Body of pancreas (tissue), 4 donors: ENCODE data around the gene INHBC. TPM values are rescaled to one million over a fixed set of nuclear protein-coding genes. Genes with fewer than 3 reads are reported as not detected.
"Not testable (repeated sequence)": the region's sequence is repeated elsewhere in the genome, so short reads cannot be mapped to it uniquely, and the experiment has no call there.

Experiments used
- ATAC-seq: fragments of 150-250 bp; one replicate; pipeline ENCODE4 v1.9.1; 2016
- DNase-seq, 4 donors: peaks; one replicate each; pipeline ENCODE4 v3.0.0-alpha.2; 2019
- H3K27ac ChIP-seq, 4 donors: fragments of 200-600 bp; sonication (generic); 1 replicate in 3 of 4; 2 replicates in 1 of 4; pipeline versions ENCODE4 v1.5.1 to v1.6.1; 2016 to 2019; ENCODE audit warnings: mild to moderate bottlenecking in 1 of 4, mixed read lengths in 1 of 4, moderate library complexity in 1 of 4
- H3K27me3 ChIP-seq, 2 donors: fragments of 200-600 bp; sonication (generic); one replicate each; pipeline ENCODE4 v1.6.0; 2016; ENCODE audit warnings: mild to moderate bottlenecking in 1 of 2
- H3K36me3 ChIP-seq, 2 donors: fragments of 200-600 bp; sonication (generic); replicated peaks in 1 of 2; 2 replicates each; pipeline ENCODE4 v1.5.1; 2016; ENCODE audit warnings: low read depth in 2 of 2; ENCODE audit not compliant: insufficient read depth in 1 of 2
- H3K4me1 ChIP-seq: fragments of 200-600 bp; sonication (generic); one replicate; pipeline ENCODE4 v1.6.0; 2016
- H3K4me3 ChIP-seq, 2 donors: fragments of 200-600 bp; sonication (generic); 1 replicate in 1 of 2; 2 replicates in 1 of 2; pipeline ENCODE4 v1.5.1; 2016 to 2019
- H3K9me3 ChIP-seq, 3 donors: fragments of 200-600 bp; sonication (generic); 1 replicate in 2 of 3; 2 replicates in 1 of 3; pipeline ENCODE4 v1.5.1; 2016
- CTCF ChIP-seq, 7 experiments: fragments of 450-650 bp in 4 of 7; fragments of 200-600 bp in 3 of 7; sonication (generic) in 3 of 7; IDR thresholded peaks; one replicate each; pipeline ENCODE4 v1.5.1; 2016 to 2019; ENCODE audit warnings: antibody characterized with exemption in 7 of 7
- POLR2A ChIP-seq, 3 donors: fragments of 450-650 bp; IDR thresholded peaks; one replicate each; pipeline ENCODE4 v1.6.1; 2016; ENCODE audit warnings: antibody characterized with exemption in 3 of 3, mild to moderate bottlenecking in 2 of 3
- WGBS, 2 donors: methylation state at CpG; one replicate each; pipeline ENCODE4 v1.1.5; 2017; 5-methylcytosine and 5-hydroxymethylcytosine counted together
- intact Hi-C: fragments of 100-400 bp; cut with DNase I; formaldehyde crosslinking; loops from one replicate; pipeline ENCODE4 v1.15.1; 2023
- total RNA-seq, 2 donors: library from RNA; depleted of rRNA; stranded (reverse); fragments of >200 nt; gene quantifications; one replicate each; pipeline ENCODE4 v1.1.0, GENCODE V29; 2016

INHBC gene
- total RNA-seq, 2 donors from 2014 or later, result not detected

DNA sequence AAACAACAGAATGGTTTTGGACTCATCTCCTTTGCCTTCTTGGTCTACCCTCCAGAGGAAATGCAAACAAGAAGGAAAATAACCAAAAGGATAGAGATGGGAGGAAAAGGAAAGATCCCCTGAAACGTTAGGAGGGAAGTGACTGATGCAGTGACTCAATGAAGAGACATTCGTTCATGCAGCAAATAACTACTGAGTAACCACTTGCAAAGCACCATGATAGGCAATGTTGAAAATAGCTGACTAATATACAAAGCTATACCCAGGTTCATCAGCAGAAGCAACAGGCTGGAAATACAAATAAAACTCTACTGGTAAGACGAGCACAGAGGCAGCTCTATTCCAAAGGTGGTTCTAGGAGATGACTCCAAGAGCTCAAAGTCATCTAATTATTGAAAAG is 45.6 kb upstream of the INHBC start:
- Histone ChIP-seq H3K27me3 (no peaks in the 10 kb centered on the region), H3K9me3 (no peaks in the 10 kb centered on the region), H3K4me1 (no peaks in the 10 kb centered on the region), H3K36me3 (no peaks in the 10 kb centered on the region), H3K27ac (no peak overlapping the region), H3K4me3 (no peak overlapping the region)
- TF ChIP-seq CTCF (IDR thresholded peaks at IDR 0.05) (no peak), POLR2A (IDR thresholded peaks at IDR 0.05) (no peak)
- no peak for DNase-seq
- intact Hi-C loops, result no loop called here
- ATAC-seq, result no peak
- 67 to 73% methylated on average over 3 of the region's 3 CpGs for WGBS, 2 donors

DNA sequence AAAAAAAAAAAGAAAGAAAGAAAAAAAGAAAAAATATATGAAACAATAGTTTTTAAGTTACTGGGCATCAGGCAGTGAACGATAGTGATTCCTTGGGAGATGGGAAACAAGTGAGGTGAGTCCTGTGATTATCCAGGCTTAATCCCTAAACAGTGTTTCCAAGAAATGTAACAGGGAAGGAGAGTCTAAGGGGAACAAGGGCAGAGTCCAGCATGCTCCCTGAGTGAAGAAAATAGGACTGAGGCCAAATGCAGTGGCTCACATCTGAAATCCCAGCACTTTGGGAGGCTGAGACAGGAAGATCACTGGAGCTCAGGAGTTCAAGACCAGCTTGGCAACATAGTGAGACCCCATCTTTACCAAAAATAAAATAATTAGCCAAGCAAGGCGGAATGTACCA is 44.4 kb upstream of the INHBC start:
- no peaks in the 10 kb centered on the region for H3K27me3 ChIP-seq
- no peak overlapping the region for H3K27ac ChIP-seq
- TF ChIP-seq POLR2A (IDR thresholded peaks at IDR 0.05) (no peak), CTCF (IDR thresholded peaks at IDR 0.05) (no peak)
- 84 to 91% methylated on average over 2 of the region's 2 CpGs for WGBS, 2 donors
- H3K4me1 ChIP-seq, result no peaks in the 10 kb centered on the region
- H3K36me3 ChIP-seq, result no peaks in the 10 kb centered on the region
- DNase-seq (no peak), ATAC-seq (no peak)
- no peaks in the 10 kb centered on the region for H3K9me3 ChIP-seq
- intact Hi-C loops, result no loop called here
- no peak overlapping the region for H3K4me3 ChIP-seq

DNA sequence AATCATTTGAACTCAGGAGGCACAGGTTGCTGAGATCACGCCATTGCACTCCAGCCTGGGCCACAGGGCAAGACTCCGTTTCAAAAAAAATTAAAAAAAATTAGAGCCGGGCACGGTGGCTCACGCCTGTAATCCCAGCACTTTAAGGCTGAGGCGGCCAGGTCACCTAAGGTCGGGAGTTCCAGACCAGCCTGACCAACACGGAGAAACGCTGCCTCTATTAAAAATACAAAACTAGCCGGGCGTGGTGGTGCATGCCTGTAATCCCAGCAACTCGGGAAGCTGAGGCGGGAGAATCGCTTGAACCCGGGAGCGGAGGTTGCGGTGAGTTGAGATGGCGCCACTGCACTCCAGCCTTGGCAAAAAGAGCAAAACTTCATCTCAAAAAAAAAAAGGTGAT is 39.5 kb upstream of the INHBC start:
- TF ChIP-seq POLR2A (IDR thresholded peaks at IDR 0.05), result no peak
- no peak for TF ChIP-seq CTCF (IDR thresholded peaks at IDR 0.05)
- ATAC-seq, result no peak
- H3K9me3 ChIP-seq, result no peaks in the 10 kb centered on the region
- WGBS, 2 donors, result 91 to 96% methylated on average over 8 to 18 of the region's 18 CpGs
- no peaks in the 10 kb centered on the region for H3K36me3 ChIP-seq
- H3K27ac ChIP-seq, result no peak overlapping the region
- no peaks in the 10 kb centered on the region for H3K27me3 ChIP-seq
- H3K4me3 ChIP-seq, result no peak overlapping the region
- no peaks in the 10 kb centered on the region for H3K4me1 ChIP-seq
- no peak for DNase-seq
- intact Hi-C loops, result no loop called here

- WGBS, 2 donors, result 58 to 62% methylated on average over 2 of the region's 2 CpGs
- no peaks in the 10 kb centered on the region for H3K4me1 ChIP-seq
- peak overlapping the region in 1 of 4 donors; percentile 25 for H3K27ac ChIP-seq
- no peaks in the 10 kb centered on the region for H3K27me3 ChIP-seq
- intact Hi-C loops, result no loop called here
- no peaks in the 10 kb centered on the region for H3K9me3 ChIP-seq
- H3K4me3 ChIP-seq, result no peak overlapping the region
- ATAC-seq, result no peak
- TF ChIP-seq POLR2A (IDR thresholded peaks at IDR 0.05), result no peak
- TF ChIP-seq CTCF (IDR thresholded peaks at IDR 0.05), result peak in 2 of 7 experiments; percentile 6
- H3K36me3 ChIP-seq, result no peaks in the 10 kb centered on the region
- DNase-seq, result no peak
Measured at GRCh38 chr12:57397441-57397840, 37.1 kb upstream of the INHBC start.

GRCh38 chr12:57399718-57400463 is 34.7 kb upstream of the INHBC start:
- 92 to 95% methylated on average over 7 of the region's 7 CpGs for WGBS, 2 donors
- H3K4me3 ChIP-seq, result not testable (repeated sequence)

More at GRCh38 chr12:57399718-57400463, 34.7 kb upstream of the INHBC start:
- H3K4me1 ChIP-seq, H3K27me3 ChIP-seq, ATAC-seq, DNase-seq, H3K36me3 ChIP-seq, H3K27ac ChIP-seq, intact Hi-C loops, H3K9me3 ChIP-seq: not testable (repeated sequence)
